Stimulated activated naive CD4-positive, alpha-beta T cell treated with Interleukin-2 at 50 U/mL for 16 hours (primary cell): ENCODE measurements around the gene NHLRC4.
"Not testable (repeated sequence)": the region's sequence is repeated elsewhere in the genome, so short reads cannot be mapped to it uniquely, and the experiment has no call there.

Source experiments
- DNase-seq: peaks from one replicate; lab custom pipeline; 2025; lab: John Stamatoyannopoulos, UW

NHLRC4 gene

DNA sequence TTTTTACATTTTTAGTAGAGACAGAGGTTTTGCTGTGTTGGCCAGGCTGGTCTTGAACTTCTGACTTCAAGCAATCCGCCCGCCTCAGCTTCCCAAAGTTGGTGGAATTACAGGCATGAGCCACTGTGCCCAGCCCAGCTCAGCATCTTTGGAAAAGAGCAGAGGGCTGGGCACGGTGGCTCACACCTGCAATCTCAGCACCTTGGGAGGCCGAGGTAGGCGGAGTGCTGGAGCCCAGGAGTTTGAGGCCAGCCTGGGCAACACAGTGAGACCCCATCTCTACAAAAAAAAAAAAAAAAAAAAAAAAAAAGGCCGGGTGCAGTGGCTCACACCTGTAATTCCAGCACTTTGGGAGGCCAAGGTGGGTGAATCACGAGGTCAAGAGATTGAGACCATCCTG is 30.9 kb downstream of the NHLRC4 start:
- DNase-seq: not testable (repeated sequence)

DNA sequence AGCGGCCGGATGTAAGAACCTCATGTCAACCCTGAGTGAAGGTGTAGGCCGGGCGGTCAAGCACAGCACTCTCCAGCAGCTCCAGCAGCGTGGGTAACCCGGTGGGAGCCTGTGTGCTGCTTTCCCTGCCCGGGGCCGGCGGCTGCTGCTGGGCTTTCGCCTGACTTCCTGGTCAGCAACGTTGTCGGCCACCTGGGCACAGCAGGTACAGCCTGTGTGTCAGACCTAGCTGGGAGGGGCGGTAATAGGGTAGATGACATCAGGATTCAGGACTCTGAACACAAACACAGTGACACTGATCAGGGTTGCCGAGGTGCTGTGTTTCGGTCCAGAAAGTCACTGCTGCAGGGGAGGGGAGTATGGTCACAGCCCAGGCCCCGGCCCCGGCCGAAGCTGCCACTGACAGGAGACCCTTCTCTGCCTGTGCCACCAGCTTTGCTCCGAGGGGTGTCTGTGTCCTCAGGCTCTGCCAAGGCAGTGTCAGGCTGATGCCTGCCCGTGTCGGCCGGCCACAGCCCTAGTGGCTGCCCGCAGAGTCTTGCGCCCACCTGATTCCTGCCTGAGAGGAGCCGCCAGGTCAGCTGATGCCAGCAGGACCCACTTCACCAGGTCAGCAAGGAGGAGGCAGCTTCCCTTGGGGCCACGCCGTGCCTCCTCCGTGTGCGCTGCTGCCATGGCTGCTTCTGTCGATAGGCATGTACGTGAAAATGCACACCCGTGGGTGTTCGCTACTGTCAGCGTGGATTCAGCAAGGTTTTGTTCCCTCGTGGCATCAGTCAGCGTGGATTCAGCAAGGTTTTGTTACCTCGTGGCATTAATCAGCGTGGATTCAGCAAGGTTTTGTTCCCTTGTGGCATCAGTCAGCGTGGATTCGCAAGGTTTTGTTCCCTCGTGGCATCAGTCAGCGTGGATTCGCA is 32.3 kb downstream of the NHLRC4 start:
- DNase-seq: no peak

DNA sequence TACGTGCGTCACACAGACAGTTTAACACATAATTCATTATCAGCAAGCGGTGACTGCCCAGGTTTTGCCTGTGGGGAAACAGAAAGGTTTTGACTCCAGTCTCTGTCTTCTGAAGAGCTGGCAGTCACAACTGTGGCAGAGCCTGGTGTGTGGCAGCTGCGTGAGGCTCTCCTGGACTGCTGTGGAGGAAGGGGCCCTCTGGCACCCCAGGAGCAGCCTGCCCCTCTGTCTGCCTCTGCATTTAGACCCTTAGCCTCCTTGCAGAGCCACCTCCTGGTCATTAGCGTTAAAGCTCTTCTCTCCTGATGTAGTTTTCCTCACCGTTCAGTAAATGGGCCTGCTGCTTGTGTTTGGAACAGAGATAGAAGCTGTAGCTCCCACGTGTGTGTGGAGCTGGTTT is 34.0 kb downstream of the NHLRC4 start:
- no peak for DNase-seq

DNA sequence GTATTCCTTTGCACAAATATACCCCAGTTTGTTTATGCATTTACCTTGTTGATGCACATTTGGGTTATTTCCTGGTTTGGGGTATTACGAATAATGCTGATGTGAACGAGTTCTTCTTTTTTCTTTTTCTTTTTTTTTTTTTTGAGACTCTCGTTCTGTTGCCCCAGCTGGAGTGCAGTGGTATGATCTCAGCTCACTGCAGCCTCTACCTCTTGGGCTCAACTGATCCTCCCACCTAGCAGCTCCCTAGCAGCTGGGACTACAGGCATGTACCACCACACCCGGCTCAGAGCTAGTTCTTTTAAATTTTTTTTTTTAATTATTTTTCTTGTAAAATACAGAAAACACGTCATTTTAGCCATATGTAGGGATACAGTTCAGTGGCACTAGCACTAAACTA is 37.1 kb downstream of the NHLRC4 start:
- DNase-seq: no peak

GRCh38 chr16:606656-607307 is 40.0 kb downstream of the NHLRC4 start:
- DNase-seq: no peak

DNA sequence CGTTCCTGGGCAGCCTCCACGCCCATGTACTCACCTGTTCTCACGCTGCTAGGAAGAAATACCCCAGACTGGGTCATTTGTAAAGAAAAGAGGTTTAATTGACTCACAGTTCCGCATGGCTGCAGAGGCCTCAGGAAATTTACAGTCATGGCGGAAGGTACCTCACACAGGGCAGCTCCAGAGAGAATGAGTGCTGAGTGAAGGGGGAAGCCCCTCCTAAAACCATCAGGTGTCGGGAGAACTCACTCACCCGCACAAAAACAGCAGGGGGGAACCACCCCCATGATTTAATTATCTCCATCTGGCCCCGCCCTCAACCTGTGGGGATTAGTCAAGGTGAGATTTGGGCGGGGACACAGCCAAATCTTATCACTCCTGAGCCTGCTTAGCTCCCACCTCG is 41.2 kb downstream of the NHLRC4 start:
- peak; percentile 34 for DNase-seq

- no peak for DNase-seq
Measured at GRCh38 chr16:609316-609715, 42.5 kb downstream of the NHLRC4 start.

GRCh38 chr16:609984-610383 is 43.2 kb downstream of the NHLRC4 start:
- no peak for DNase-seq

- DNase-seq: peak; percentile 53
Measured at GRCh38 chr16:610513-611381, 43.9 kb downstream of the NHLRC4 start.

GRCh38 chr16:615122-615521 is 48.3 kb downstream of the NHLRC4 start:
- no peak for DNase-seq

- no peak for DNase-seq
Measured at GRCh38 chr16:616733-617586, 50.2 kb downstream of the NHLRC4 start.

GRCh38 chr16:617855-618254 is 51.0 kb downstream of the NHLRC4 start:
- no peak for DNase-seq
